GM23338 (cell line): Measurements from ENCODE around the gene SYNPO2. TPM values are rescaled to one million over a fixed set of nuclear protein-coding genes. Genes with fewer than 3 reads are reported as not detected.

ENCODE experiments used
- CREB1 ChIP-seq: fragments of 250-450 bp; sonication (Bioruptor Pico); IDR thresholded peaks from 2 replicates; pipeline ENCODE4 v1.5.0; 2020; ENCODE audit warnings: low read depth, mild to moderate bottlenecking, moderate library complexity
- EZH2 ChIP-seq: fragments of 200-600 bp; sonication (generic); IDR thresholded peaks from one replicate; pipeline ENCODE4 v1.8.0; 2017; ENCODE audit warnings: antibody characterized with exemption, mild to moderate bottlenecking, low read depth; ENCODE audit not compliant: unreplicated experiment
- JUNB ChIP-seq: IDR thresholded peaks from one replicate; pipeline ENCODE4 v1.6.1; 2016; ENCODE audit warnings: antibody characterized with exemption; ENCODE audit not compliant: unreplicated experiment
- POLR2AphosphoS5 ChIP-seq: IDR thresholded peaks from 2 replicates; pipeline ENCODE4 v1.6.1; 2016; ENCODE audit warnings: antibody characterized with exemption, low read depth
- STAT1 ChIP-seq: IDR thresholded peaks from one replicate; pipeline ENCODE4 v1.6.1; 2016; ENCODE audit warnings: antibody characterized with exemption; ENCODE audit not compliant: unreplicated experiment
- ZNF114 ChIP-seq: fragments of 250-450 bp; sonication (Bioruptor Pico); IDR thresholded peaks from 2 replicates; pipeline ENCODE4 v1.5.0; 2020; ENCODE audit warnings: mild to moderate bottlenecking, moderate library complexity
- polyA plus RNA-seq: library from polyadenylated mRNA; unstranded; fragments of >200 nt; fragmentation: Nextera tagmentation; extraction: Ambion mirVana; gene quantifications from 2 replicates; pipeline ENCODE4 v1.2.1, GENCODE V29; 2016
- total RNA-seq: library from RNA; depleted of rRNA; stranded (reverse); fragments of >200 nt; shearing (Covaris generic); gene quantifications from 2 replicates; pipeline ENCODE4 v1.2.3, GENCODE V29; 2014
- TF ChIP-seq, protein P1 (sequence below): fragments of 250-450 bp; sonication (Bioruptor Pico); IDR thresholded peaks from 2 replicates; pipeline ENCODE4 v1.5.0; 2020; ENCODE audit warnings: mild to moderate bottlenecking, moderate library complexity
- TF ChIP-seq, protein P2 (sequence below): IDR thresholded peaks from one replicate; pipeline ENCODE4 v1.6.1; 2018; ENCODE audit warnings: antibody characterized with exemption; ENCODE audit not compliant: unreplicated experiment

The SYNPO2 gene
- total and polyA plus RNA-seq, 2 experiments from 2014 or later: 2.1 to 3.4 TPM

DNA sequence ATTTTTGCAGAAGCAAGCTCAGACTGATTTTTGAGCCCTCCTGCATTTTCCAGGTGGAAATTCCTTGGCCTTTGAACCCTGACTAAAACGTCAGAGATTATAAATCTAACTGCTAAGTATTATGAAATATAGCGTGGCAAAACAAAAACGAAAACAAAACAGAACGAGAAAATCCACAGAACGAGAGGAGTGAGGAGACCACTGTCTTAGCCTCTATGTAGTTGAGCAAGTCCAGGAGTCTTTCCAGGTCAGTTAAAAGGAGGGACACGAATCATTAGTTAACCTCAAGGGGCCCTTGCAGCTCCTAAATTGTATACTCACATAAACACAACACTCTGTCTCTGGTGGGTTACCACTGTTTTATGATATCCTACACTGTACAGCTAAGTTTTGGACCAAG is 80.2 kb downstream of the SYNPO2 start (continued):
- TF ChIP-seq, protein P1, sequence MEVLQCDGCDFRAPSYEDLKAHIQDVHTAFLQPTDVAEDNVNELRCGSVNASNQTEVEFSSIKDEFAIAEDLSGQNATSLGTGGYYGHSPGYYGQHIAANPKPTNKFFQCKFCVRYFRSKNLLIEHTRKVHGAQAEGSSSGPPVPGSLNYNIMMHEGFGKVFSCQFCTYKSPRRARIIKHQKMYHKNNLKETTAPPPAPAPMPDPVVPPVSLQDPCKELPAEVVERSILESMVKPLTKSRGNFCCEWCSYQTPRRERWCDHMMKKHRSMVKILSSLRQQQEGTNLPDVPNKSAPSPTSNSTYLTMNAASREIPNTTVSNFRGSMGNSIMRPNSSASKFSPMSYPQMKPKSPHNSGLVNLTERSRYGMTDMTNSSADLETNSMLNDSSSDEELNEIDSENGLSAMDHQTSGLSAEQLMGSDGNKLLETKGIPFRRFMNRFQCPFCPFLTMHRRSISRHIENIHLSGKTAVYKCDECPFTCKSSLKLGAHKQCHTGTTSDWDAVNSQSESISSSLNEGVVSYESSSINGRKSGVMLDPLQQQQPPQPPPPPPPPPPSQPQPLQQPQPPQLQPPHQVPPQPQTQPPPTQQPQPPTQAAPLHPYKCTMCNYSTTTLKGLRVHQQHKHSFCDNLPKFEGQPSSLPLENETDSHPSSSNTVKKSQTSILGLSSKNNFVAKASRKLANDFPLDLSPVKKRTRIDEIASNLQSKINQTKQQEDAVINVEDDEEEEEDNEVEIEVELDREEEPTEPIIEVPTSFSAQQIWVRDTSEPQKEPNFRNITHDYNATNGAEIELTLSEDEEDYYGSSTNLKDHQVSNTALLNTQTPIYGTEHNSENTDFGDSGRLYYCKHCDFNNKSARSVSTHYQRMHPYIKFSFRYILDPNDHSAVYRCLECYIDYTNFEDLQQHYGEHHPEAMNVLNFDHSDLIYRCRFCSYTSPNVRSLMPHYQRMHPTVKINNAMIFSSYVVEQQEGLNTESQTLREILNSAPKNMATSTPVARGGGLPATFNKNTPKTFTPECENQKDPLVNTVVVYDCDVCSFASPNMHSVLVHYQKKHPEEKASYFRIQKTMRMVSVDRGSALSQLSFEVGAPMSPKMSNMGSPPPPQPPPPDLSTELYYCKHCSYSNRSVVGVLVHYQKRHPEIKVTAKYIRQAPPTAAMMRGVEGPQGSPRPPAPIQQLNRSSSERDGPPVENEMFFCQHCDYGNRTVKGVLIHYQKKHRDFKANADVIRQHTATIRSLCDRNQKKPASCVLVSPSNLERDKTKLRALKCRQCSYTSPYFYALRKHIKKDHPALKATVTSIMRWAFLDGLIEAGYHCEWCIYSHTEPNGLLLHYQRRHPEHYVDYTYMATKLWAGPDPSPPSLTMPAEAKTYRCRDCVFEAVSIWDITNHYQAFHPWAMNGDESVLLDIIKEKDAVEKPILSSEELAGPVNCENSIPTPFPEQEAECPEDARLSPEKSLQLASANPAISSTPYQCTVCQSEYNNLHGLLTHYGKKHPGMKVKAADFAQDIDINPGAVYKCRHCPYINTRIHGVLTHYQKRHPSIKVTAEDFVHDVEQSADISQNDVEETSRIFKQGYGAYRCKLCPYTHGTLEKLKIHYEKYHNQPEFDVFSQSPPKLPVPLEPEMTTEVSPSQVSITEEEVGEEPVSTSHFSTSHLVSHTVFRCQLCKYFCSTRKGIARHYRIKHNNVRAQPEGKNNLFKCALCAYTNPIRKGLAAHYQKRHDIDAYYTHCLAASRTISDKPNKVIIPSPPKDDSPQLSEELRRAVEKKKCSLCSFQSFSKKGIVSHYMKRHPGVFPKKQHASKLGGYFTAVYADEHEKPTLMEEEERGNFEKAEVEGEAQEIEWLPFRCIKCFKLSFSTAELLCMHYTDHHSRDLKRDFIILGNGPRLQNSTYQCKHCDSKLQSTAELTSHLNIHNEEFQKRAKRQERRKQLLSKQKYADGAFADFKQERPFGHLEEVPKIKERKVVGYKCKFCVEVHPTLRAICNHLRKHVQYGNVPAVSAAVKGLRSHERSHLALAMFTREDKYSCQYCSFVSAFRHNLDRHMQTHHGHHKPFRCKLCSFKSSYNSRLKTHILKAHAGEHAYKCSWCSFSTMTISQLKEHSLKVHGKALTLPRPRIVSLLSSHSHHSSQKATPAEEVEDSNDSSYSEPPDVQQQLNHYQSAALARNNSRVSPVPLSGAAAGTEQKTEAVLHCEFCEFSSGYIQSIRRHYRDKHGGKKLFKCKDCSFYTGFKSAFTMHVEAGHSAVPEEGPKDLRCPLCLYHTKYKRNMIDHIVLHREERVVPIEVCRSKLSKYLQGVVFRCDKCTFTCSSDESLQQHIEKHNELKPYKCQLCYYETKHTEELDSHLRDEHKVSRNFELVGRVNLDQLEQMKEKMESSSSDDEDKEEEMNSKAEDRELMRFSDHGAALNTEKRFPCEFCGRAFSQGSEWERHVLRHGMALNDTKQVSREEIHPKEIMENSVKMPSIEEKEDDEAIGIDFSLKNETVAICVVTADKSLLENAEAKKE (CRISPR knock-in tag): no peak
- TF ChIP-seq POLR2AphosphoS5: no peak
- no peak for TF ChIP-seq EZH2
- no peak for TF ChIP-seq CREB1
- TF ChIP-seq JUNB: no peak
- TF ChIP-seq ZNF114 (CRISPR knock-in tag): no peak
- TF ChIP-seq, protein P2, sequence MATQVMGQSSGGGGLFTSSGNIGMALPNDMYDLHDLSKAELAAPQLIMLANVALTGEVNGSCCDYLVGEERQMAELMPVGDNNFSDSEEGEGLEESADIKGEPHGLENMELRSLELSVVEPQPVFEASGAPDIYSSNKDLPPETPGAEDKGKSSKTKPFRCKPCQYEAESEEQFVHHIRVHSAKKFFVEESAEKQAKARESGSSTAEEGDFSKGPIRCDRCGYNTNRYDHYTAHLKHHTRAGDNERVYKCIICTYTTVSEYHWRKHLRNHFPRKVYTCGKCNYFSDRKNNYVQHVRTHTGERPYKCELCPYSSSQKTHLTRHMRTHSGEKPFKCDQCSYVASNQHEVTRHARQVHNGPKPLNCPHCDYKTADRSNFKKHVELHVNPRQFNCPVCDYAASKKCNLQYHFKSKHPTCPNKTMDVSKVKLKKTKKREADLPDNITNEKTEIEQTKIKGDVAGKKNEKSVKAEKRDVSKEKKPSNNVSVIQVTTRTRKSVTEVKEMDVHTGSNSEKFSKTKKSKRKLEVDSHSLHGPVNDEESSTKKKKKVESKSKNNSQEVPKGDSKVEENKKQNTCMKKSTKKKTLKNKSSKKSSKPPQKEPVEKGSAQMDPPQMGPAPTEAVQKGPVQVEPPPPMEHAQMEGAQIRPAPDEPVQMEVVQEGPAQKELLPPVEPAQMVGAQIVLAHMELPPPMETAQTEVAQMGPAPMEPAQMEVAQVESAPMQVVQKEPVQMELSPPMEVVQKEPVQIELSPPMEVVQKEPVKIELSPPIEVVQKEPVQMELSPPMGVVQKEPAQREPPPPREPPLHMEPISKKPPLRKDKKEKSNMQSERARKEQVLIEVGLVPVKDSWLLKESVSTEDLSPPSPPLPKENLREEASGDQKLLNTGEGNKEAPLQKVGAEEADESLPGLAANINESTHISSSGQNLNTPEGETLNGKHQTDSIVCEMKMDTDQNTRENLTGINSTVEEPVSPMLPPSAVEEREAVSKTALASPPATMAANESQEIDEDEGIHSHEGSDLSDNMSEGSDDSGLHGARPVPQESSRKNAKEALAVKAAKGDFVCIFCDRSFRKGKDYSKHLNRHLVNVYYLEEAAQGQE: no peak
- TF ChIP-seq STAT1: no peak
